ENCODE results near the gene GSC2. TPM values are rescaled to one million over a fixed set of nuclear protein-coding genes. Genes with fewer than 3 reads are reported as not detected.

The GSC2 gene
- total and polyA plus RNA-seq, 9 of the 15 experiments (the other 6 are each of a cell fraction or from before 2014, with no cell fraction given), result not detected

- TF ChIP-seq ZNF354B (CRISPR knock-in tag; IDR thresholded peaks at IDR 0.05) (no peak), ARNT (IDR thresholded peaks at IDR 0.05) (peak in 1 of 2 experiments; percentile 95; a peak in 2 of 4 replicates), CCNT2 (IDR thresholded peaks at IDR 0.05; ENCODE audit: borderline replicate concordance, extremely low read depth, insufficient read length, low read depth, low read length) (no peak), NBN (IDR thresholded peaks at IDR 0.05; ENCODE audit: low read depth) (peak; percentile 47; the same call in 1 of the 2 replicates), HNRNPK (IDR thresholded peaks at IDR 0.05; ENCODE audit: low read depth, low read length, poor library complexity, severe bottlenecking) (no peak), KDM1A (IDR thresholded peaks at IDR 0.05) (peak; percentile 79 to 87), E2F3 (CRISPR knock-in tag; IDR thresholded peaks at IDR 0.05) (no peak; the same call in 1 of the 2 replicates), MECOM (CRISPR knock-in tag; IDR thresholded peaks at IDR 0.05) (0 out of 2 replicates have a peak, but pooled peaks have one; percentile 56), NFATC3 (IDR thresholded peaks at IDR 0.05) (no peak), ELF2 (CRISPR knock-in tag; IDR thresholded peaks at IDR 0.05) (0 out of 2 replicates have a peak, but pooled peaks have one; percentile 10), TAF15 (IDR thresholded peaks at IDR 0.05; ENCODE audit: low read depth, low read length) (no peak), OTX1 (CRISPR knock-in tag; IDR thresholded peaks at IDR 0.05) (peak; percentile 67; the same call in 1 of the 2 replicates), BACH1 (tag; IDR thresholded peaks at IDR 0.05) (peak; percentile 69; the same call in 1 of the 2 replicates), SMARCA4 (IDR thresholded peaks at IDR 0.05) (peak; percentile 20; the same call in 1 of the 2 replicates), MAFG (tag; conservative IDR thresholded peaks at IDR 0.05) (peak; percentile 62; the same call in 1 of the 2 replicates), KDM5B (IDR thresholded peaks at IDR 0.05; ENCODE audit: insufficient replicate concordance, low read depth, low read length) (peak; percentile 18), KAT8 (IDR thresholded peaks at IDR 0.05; ENCODE audit: low read depth) (no peak), GTF2A2 (tag; IDR thresholded peaks at IDR 0.05) (peak; percentile 55; the same call in 1 of the 2 replicates), ZEB2 (IDR thresholded peaks at IDR 0.05) (peak; percentile 36)
These were observed 41.3 kb downstream of the GSC2 start (continued) for GRCh38 chr22:19108807-19109197.

Measured in K562 (cell line).